K562 (cell line): ENCODE measurements around the gene MPHOSPH9. TPM values are rescaled to one million over a fixed set of nuclear protein-coding genes. Genes with fewer than 3 reads are reported as not detected.

Source experiments
- CEBPG ChIP-seq, 3 experiments: fragments of 200-800 bp in 1 of 3; sonication (Bioruptor generic) in 1 of 3; sonication (generic) in 1 of 3; formaldehyde crosslinking in 1 of 3; IDR thresholded peaks in 2 of 3; conservative IDR thresholded peaks in 1 of 3; 2 replicates each; pipeline versions ENCODE4 v1.6.1 to v1.8.0; 2016 to 2022; ENCODE audit warnings: missing compliant biosample characterization in 2 of 3, missing genetic modification characterization in 2 of 3, mild to moderate bottlenecking in 1 of 3, missing genetic modification reagents in 1 of 3
- CXXC5 ChIP-seq: fragments of 250-450 bp; sonication (Bioruptor Pico); IDR thresholded peaks from 2 replicates; pipeline ENCODE4 v1.8.0; 2022; ENCODE audit warnings: inconsistent platforms, mild to moderate bottlenecking, moderate library complexity
- DPF2 ChIP-seq: fragments of 450-650 bp; IDR thresholded peaks from 2 replicates; pipeline ENCODE4 v1.6.1; 2016
- HDAC1 ChIP-seq, 2 experiments: fragments of 450-650 bp; IDR thresholded peaks; 2 replicates each; pipeline ENCODE4 v1.6.1; 2016 to 2017; ENCODE audit warnings: inconsistent platforms in 1 of 2, mild to moderate bottlenecking in 1 of 2, moderate library complexity in 1 of 2
- HMG20A ChIP-seq: fragments of 450-650 bp; formaldehyde crosslinking; conservative IDR thresholded peaks from 2 replicates; pipeline ENCODE4 v1.4.0; 2020; ENCODE audit warnings: mild to moderate bottlenecking, mixed read lengths
- MIER1 ChIP-seq: fragments of 450-650 bp; IDR thresholded peaks from 2 replicates; pipeline ENCODE4 v1.6.1; 2016; ENCODE audit warnings: antibody characterized with exemption, mild to moderate bottlenecking, low read depth
- NELFE ChIP-seq: IDR thresholded peaks from 2 replicates; pipeline ENCODE4 v1.6.1; 2011; ENCODE audit warnings: mild to moderate bottlenecking; ENCODE audit not compliant: insufficient read depth, insufficient read length
- RBM17 ChIP-seq: fragments of 200-400 bp; formaldehyde crosslinking; IDR thresholded peaks from 2 replicates; pipeline ENCODE4 v1.6.1; 2017; ENCODE audit warnings: low read depth, mild to moderate bottlenecking, low read length, borderline replicate concordance
- STAT5A ChIP-seq: IDR thresholded peaks from 2 replicates; pipeline ENCODE4 v1.6.1; 2012; ENCODE audit warnings: low read length, inconsistent platforms, borderline replicate concordance
- TFAM ChIP-seq: fragments of 250-450 bp; sonication (Bioruptor Pico); conservative IDR thresholded peaks from 2 replicates; pipeline ENCODE4 v1.5.0; 2021; ENCODE audit warnings: mild to moderate bottlenecking, moderate library complexity
- USF1 ChIP-seq: sonication (generic); formaldehyde crosslinking; IDR thresholded peaks from 2 replicates; pipeline ENCODE4 v1.9.0; 2022; ENCODE audit warnings: mild to moderate bottlenecking, missing genetic modification reagents
- USF2 ChIP-seq: sonication (generic); formaldehyde crosslinking; IDR thresholded peaks from 2 replicates; pipeline ENCODE4 v1.5.0; 2020; ENCODE audit warnings: missing genetic modification reagents
- ZBTB26 ChIP-seq: fragments of 450-650 bp; formaldehyde crosslinking; IDR thresholded peaks from 2 replicates; pipeline ENCODE4 v1.4.0; 2022; ENCODE audit warnings: missing genetic modification characterization
- ZFX ChIP-seq: sonication (generic); formaldehyde crosslinking; IDR thresholded peaks from 2 replicates; pipeline ENCODE4 v1.8.0; 2022; ENCODE audit warnings: mild to moderate bottlenecking, missing genetic modification reagents, moderate library complexity
- ZMIZ1 ChIP-seq, 2 experiments: fragments of 150-350 bp in 1 of 2; IDR thresholded peaks; 2 replicates each; pipeline ENCODE4 v1.6.1; 2012 to 2016; ENCODE audit warnings: low read depth in 2 of 2, low read length in 2 of 2, mild to moderate bottlenecking in 1 of 2, moderate library complexity in 1 of 2
- ZNF584 ChIP-seq: fragments of 200-800 bp; sonication (Bioruptor generic); IDR thresholded peaks from 2 replicates; pipeline ENCODE4 v1.6.1; 2016; ENCODE audit warnings: low read depth, mild to moderate bottlenecking, missing genetic modification characterization, missing compliant biosample characterization
- ZNF655 ChIP-seq: fragments of 250-450 bp; sonication (Bioruptor Pico); IDR thresholded peaks from 2 replicates; pipeline ENCODE4 v1.5.0; 2021
- ZNF707 ChIP-seq: fragments of 250-450 bp; sonication (Bioruptor Pico); conservative IDR thresholded peaks from 2 replicates; pipeline ENCODE4 v1.8.0; 2022; ENCODE audit warnings: inconsistent platforms, mild to moderate bottlenecking, moderate library complexity
- ZNF778 ChIP-seq: fragments of 450-650 bp; formaldehyde crosslinking; IDR thresholded peaks from 2 replicates; pipeline ENCODE4 v1.4.0; 2020; ENCODE audit warnings: mild to moderate bottlenecking, moderate library complexity
- polyA plus RNA-seq, 8 experiments: library from polyadenylated mRNA; depleted of rRNA in 4 of 8; stranded (reverse) in 5 of 8; unstranded in 3 of 8; fragments of >200 nt; fragmentation: Nextera tagmentation in 2 of 8; fragmentation: Illumina TruSeq in 1 of 8; extraction: Ambion mirVana in 2 of 8; extraction: Trizol in 1 of 8; gene quantifications; 2 replicates each; pipeline versions ENCODE4 v1.2.1 to v1.2.3, GENCODE V29; 2011 to 2014; ENCODE audit warnings: inconsistent platforms in 1 of 8, missing spikeins in 1 of 8
- total RNA-seq, 7 experiments: library from RNA; depleted of rRNA in 6 of 7; stranded (reverse); fragments of >200 nt in 6 of 7; fragmentation: Illumina TruSeq in 2 of 7; extraction: Trizol in 2 of 7; gene quantifications; 2 replicates each; pipeline versions ENCODE4 v1.2.1 to v1.2.3, GENCODE V29; 2011 to 2021; ENCODE audit warnings: low replicate concordance in 1 of 7

MPHOSPH9 gene
- total and polyA plus RNA-seq, 9 of the 15 experiments (the other 6 are each of a cell fraction or from before 2014, with no cell fraction given), result 14.2 to 103 (median 54.5) TPM

- TF ChIP-seq ZMIZ1 (IDR thresholded peaks at IDR 0.05; ENCODE audit: low read depth in 2 of 2, low read length in 2 of 2) (no peak), USF2 (CRISPR knock-in tag) (no peak), DPF2 (peak; percentile 96), ZFX (CRISPR knock-in tag) (no peak), ZNF778 (no peak), USF1 (CRISPR knock-in tag) (no peak), NELFE (no peak), TFAM (CRISPR knock-in tag) (no peak), CXXC5 (no peak; the same call in 1 of the 2 replicates), CEBPG (CRISPR knock-in tag; IDR thresholded peaks at IDR 0.05) (no peak), CEBPG (tag; conservative IDR thresholded peaks at IDR 0.05 in 1 of 2, IDR thresholded peaks at IDR 0.05 in 1 of 2) (no peak), MIER1 (no peak), ZNF584 (CRISPR knock-in tag) (no peak), RBM17 (no peak), STAT5A (peak; percentile 21; the same call in 1 of the 2 replicates), HDAC1 (IDR thresholded peaks at IDR 0.05) (peak in 1 of 2 experiments; percentile 79; a peak in 2 of 4 replicates), ZNF655 (CRISPR knock-in tag) (no peak), HMG20A (CRISPR knock-in tag) (no peak), ZBTB26 (CRISPR knock-in tag) (no peak), ZNF707 (no peak)
These were observed 106.4 kb downstream of the MPHOSPH9 start (continued) for GRCh38 chr12:123126294-123127181.
